HG02938 (cell line): ENCODE results near the gene RAB3A.
"Not testable (repeated sequence)": the region's sequence is repeated elsewhere in the genome, so short reads cannot be mapped to it uniquely, and the experiment has no call there.

Experiments
- ATAC-seq: cut with Tn5 transposase; IDR thresholded peaks from one replicate; pipeline ENCODE4 v1.9.1; 2021; ENCODE audit warnings: mild to moderate bottlenecking, moderate library complexity; ENCODE audit not compliant: unreplicated experiment

The RAB3A gene

DNA sequence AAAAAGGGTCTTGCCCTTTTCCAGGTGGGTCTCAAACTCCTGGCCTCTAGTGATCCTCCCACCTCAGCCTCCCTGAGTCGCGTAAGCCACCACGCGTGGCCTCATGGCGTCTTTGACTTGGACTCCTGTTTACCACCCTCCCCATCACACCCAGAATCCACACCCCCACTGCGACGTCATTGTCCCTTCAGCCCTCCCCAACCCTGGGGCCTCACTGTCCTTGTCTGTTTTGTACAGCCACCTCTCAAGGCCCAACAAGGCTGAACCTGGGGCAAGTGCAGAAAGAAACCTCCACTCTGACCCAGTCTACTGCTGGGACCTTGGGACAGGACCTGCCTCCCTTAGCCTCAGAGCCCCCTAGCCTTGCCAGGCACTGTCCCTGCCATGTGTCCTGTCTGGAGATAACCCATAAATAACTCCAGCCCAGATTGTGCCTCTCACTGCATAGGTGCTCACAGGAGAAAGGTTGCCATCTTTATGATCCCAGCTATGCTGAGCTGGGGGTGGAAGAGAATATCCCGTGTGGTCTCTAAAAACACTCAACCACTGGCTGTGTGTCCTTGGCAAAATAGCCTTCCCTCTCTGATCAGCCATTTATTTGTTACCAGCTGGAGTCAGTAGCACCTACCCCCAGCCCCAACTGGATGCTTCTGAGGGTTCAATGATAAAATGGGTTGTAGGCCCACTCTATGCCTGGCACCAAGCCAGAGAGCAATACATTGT, 32.1 kb downstream of the RAB3A start:
- no peak for ATAC-seq

DNA sequence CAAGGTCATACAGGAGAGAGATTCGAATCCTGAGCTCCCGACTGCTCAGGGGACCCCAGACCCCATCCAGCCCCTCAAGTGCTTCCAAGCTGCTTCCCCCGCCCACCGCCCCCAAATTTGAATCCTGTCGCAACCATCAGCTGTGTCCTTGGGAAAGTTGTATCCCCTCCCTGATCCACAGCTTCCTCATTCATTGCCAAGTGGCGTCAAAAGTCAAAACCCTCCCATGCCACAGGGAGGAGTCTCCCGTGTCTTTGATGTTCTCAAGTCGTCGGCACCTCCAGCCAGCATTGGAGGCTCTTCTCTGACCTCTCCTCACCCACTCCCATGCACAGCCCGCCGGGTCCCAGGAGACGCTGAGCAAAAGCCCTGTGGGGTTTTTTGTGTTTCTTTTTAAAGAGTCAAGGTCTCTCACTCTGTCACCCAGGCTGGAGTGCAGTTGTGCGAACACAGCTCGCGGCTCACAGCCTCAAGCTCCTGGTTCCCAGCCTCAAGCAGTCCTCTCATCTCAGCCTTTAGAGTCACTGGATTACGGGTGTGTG, 33.1 kb downstream of the RAB3A start:
- ATAC-seq: no peak

DNA sequence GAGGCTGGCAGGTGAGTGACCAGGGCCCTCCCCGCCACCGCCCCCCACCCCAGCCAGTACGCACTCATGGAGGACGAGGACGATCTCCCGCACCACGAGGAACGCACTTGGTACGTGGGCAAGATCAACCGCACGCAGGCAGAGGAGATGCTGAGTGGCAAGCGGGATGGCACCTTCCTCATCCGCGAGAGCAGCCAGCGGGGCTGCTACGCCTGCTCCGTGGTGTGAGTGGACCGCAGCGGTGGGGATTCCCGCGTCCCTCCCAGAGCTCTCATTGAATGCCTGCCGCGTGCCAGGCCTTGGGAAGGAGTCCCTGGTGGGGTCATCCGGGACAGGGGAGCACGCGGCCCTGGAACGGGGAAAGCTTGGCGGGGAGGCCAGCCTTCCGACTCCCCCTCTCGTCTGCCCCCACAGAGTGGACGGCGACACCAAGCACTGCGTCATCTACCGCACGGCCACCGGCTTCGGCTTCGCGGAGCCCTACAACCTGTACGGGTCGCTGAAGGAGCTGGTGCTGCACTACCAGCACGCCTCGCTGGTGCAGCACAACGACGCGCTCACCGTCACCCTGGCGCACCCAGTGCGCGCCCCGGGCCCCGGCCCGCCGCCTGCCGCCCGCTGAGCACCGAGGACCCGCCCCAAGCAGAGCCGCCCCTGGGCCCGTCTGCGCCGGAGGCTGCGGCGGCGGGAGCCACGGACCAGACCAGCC, 35.0 kb downstream of the RAB3A start:
- no peak for ATAC-seq

DNA sequence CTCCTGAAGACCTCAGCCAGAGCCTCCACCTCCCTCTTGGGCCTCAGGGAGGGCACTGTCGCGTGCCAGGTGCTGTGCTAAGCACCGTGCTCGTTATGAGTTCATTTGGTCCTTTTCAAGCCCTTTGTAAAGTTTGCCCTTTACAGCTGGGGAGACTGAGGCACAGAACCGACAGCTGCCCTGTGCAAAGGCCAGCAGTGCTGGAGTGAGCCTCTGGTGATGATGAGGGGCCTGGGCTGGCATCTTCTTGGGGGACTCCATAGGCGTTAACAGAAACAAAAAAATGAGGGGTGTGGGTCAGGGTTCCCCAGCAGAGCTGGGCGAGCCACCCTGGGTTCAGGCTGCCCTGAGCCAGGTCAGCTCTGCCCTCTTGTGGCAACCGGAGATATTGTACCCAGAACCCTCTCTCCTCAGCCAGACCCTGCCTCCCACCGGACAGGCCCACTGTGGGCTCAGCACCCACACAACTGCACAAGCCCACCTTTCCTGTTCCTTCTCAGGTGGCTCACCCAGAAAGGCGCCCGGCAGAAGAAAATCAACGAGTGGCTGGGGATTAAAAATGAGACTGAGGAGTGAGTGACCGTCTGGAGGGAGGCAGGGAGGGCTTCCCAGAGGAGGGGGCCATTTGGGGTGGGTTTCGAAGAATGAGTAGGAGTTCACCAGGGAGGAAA, 35.7 kb downstream of the RAB3A start:
- ATAC-seq: no peak

DNA sequence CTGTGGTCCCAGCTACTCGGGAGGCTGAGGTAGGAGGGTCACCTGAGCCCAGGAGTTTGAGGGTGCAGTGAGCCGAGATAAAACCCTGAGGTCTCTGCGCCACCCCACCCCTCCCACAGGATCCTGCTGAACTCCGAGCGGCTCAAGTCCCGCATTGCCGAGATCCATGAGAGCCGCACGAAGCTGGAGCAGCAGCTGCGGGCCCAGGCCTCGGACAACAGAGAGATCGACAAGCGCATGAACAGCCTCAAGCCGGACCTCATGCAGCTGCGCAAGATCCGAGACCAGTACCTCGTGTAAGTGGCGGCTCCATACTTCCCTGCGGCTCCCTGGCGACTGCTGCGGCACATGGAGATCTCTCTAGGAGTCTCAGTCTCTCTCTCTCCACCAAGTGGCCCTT, 36.8 kb downstream of the RAB3A start:
- no peak for ATAC-seq

DNA sequence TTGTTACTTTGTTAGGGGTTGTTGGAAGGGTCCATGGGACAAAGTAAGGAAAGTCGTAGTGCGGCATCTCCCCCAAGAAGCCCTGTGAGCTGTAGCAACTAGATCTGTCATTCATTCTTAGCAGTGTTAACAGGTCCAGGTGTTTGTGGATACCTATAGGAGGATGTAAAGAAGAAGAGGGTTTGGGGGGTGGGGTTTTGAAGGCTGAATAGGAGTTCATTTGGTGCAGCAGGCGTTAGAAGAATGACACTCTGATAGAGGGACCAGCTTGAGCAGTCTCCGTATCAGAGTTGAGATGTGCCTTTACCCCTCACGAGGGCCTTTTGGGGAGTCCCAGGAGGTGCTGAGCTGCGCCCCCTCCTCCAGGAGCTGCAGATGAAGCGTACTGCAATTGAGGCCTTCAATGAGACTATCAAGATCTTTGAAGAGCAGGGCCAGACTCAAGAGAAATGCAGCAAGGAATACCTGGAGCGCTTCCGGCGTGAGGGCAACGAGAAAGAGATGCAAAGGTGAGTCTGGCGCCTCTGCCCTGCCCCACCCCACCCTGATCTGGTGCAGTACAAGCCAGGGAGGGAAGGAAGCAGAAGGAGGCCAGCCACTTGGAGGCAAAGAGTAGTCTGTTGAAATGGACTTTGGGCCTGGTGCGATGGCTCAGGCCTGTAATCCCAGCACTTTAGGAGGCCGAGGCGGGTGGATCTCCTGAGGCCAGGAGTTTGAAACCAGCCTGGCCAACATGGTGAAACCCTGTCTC, 37.9 kb downstream of the RAB3A start:
- no peak for ATAC-seq

DNA sequence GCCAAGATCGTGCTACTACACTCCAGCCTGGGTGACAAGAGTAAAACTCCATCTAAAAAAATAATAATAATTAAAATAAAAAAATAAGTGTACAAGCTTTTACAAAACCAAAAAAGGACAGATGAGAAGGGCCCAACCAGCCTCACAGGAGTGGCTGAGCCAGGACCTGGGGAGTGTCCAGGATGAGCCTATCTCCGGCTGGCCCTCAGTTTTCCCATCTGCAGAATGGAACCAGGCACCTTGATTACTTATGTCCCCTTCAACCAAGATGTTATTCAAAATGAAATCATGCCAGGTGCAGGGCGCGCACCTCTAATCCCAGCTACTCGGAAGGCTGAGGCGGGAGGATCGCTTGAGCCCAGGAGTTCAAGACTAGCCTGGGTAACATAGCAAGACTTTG, 39.8 kb downstream of the RAB3A start:
- ATAC-seq: no peak

DNA sequence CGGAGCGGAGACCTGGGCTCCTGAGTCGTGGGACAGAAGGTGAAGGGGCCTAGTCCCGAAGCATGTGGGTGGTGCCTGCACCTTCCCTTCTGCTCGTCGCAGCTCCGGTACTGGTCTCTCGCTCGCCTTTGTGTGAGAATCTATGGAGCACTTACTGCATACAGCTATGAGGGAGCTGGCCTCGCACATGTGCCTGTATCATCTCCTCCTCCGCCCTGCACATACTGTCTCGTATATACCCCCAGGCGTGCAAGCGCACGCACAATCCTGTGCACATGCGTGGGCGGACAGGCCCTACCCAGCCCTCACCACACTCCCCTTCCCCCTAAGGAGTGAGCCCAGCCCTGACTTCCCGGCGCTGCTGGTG, 42.2 kb downstream of the RAB3A start:
- no peak for ATAC-seq

DNA sequence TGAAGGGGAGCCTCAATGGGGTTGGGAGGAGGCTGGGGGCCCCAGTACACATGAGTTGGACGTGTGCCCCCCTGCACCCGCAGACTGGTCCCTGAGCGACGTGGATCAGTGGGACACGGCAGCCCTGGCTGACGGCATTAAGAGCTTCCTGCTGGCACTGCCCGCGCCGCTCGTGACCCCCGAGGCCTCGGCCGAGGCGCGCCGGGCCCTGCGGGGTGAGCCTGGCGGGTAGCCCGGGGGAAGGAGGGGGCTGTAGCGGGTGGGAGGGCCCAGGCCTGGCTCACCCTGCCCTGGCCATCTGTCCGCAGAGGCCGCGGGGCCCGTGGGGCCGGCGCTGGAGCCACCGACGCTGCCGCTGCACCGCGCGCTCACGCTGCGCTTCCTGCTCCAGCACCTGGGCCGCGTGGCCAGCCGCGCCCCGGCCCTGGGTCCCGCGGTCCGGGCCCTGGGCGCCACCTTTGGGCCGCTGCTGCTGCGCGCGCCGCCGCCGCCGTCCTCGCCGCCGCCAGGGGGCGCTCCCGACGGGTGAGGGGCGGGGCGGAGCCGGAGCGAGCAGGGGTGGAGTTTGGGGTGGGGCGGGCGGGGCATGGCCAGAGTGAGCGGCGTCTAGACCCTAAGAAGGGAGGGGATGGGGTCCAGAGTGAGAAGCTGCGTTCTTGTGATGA, 42.7 kb downstream of the RAB3A start:
- no peak for ATAC-seq

DNA sequence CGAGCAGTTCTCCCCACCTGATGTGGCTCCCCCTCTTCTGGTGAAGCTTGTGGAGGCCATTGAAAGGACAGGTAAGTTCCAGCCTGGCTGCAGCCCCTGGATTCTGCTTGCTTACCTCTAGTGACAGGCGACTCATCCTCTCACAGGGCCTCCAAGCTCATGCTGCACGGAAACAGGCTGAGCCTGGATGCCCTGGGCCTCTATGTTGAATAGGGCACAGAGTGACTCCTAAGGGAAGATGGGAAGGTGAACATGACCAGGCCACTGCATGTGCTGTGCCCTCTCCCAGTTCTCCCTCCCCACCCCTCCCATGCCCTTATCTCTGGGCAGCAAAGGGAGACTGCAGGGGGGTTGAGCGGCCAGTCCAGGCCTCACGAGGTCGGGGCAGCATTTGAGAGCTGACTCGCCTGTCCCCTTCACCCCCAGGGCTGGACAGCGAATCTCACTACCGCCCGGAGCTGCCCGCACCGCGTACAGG, 43.3 kb downstream of the RAB3A start:
- ATAC-seq: no peak

DNA sequence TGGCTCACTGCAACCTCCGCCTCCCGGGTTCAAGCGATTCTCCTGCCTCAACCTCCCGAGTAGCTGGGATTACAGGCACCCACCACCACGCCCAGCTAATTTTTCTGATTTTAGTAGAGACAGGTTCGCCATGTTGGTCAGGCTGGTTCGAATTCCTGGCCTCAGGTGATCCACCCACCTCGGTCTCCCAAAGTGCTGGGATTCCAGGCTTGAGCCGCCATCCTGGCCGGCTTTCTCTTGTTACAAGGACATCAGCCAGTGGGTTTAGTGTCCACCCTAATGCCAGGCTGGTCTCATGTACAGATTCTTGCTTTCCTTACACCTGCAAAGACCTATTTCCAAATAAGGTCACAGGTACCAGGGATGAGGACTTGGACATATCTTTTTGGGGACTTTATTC, 44.0 kb downstream of the RAB3A start:
- no peak for ATAC-seq

DNA sequence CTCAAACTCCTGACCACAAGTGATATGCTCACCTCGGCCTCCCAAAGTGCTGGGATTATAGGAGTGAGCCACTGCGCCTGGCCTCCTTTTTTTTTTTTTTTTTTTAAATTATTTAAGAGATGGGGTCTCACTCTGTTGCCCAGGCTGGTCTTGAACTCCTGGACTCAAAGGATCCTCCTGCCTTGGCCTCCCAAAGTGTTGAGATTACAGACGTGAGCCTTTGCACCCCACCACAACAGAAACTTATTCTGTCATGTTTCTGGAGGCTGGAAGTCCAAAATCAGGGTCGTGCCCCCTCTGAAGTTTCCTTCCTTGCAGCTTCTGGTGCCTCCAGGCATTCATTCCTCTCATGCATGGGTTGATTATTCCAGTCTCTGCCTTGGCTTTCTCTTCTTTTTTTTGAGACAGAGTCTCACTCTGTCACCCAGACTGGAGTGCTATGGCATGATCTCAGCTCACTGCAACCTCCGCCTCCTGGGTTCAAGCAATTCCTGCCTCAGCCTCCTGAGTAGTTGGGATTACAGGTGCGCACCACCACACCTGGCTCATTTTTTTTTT, 44.7 kb downstream of the RAB3A start:
- not testable (repeated sequence) for ATAC-seq

DNA sequence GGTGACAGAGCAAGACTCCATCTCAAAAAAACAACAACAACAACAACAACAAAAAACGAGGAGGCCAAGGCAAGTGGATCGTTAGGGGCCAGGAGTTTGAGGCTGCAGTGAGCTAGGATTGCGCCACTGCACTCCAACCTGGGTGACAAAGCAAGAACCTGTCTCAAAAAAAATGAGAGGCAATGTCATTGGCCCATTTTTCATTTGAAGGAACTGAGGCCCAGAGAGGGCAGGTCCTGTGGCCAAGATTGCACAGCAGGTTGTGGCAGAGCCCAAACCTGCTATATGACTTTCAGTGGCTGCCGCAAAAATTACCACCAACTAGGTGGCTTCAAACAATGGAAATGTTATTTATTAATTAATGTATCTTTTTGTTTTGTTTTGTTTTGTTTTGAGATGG, 45.4 kb downstream of the RAB3A start:
- ATAC-seq: no peak

DNA sequence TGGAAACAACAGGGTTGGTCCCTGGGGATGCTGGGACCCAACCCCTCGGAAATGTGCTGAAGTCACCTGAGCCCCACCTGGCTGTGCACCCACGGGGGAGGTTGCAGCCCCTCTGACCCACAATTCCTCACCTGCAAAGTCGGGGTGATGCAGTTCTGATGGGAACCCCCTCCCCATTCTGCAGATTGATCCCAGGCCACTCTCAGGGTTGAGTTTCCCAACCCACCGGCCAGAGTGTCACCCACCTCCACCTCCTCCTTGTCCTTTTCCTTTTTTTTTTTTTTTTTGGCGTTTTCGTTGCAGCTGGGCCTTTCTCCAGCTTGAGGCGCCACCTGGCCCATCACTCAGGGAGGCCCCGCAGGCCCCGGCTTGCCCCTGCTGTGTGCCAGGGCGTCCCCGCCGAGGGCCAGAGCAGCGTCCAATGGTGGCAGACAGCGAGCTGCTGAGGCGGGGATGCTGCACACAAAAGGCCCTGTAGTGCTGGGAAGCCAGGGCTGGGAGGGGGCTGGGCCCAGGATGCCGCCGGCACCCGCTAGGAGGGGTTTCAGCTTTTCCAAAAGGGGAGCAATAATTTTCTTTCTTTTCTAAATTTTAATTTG, 46.3 kb downstream of the RAB3A start:
- ATAC-seq: no peak

DNA sequence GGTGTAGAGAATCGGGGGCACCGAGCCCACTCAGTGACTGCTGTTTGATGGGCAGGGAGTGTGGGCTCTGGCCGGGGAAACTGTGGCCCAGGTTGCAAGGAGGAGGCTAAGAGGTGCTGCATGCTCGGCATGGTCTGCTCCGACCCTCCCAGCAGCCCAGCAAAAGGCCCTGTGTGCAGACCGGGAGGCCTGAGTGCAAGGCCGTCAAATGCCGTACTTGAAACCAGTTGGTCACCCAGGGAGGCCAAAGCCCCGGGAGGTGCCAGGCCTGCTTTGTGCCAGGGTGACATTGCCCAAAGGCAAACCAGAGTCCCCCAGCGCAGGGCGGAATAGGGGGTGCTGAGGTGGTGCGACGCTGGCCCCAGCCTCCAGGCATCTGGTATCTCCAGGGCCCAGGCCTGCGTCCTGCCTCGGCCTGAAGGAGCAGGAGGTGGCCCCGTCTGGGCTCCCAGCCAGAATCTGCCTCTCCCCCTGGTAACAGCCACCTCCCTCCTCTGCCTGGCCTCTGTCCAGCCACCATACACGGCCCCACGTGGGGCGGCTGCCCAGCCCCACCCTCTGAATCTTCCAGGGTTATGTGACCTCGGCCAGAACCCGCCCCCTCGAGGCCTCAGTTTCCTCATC, 46.9 kb downstream of the RAB3A start:
- no peak for ATAC-seq

DNA sequence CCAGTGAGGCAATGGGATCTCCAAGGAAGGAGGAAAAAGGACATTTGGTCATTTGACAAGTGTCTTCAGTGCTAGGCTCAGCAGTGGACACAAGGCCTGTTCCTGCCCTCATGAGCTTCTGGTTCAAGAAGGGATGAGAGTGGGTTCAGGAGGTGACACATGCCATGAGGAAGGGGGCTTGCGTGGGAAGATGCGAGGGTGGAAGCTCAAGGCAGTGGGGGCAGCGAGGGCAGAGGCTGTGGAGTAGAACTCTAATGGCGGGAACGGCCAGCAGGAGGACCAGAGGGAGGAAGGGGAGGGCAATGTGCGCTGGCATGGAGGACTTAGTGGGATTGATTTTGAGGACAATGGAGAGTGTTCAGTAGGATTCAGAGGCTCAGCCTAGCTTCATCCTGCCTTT, 47.6 kb downstream of the RAB3A start:
- ATAC-seq: no peak

DNA sequence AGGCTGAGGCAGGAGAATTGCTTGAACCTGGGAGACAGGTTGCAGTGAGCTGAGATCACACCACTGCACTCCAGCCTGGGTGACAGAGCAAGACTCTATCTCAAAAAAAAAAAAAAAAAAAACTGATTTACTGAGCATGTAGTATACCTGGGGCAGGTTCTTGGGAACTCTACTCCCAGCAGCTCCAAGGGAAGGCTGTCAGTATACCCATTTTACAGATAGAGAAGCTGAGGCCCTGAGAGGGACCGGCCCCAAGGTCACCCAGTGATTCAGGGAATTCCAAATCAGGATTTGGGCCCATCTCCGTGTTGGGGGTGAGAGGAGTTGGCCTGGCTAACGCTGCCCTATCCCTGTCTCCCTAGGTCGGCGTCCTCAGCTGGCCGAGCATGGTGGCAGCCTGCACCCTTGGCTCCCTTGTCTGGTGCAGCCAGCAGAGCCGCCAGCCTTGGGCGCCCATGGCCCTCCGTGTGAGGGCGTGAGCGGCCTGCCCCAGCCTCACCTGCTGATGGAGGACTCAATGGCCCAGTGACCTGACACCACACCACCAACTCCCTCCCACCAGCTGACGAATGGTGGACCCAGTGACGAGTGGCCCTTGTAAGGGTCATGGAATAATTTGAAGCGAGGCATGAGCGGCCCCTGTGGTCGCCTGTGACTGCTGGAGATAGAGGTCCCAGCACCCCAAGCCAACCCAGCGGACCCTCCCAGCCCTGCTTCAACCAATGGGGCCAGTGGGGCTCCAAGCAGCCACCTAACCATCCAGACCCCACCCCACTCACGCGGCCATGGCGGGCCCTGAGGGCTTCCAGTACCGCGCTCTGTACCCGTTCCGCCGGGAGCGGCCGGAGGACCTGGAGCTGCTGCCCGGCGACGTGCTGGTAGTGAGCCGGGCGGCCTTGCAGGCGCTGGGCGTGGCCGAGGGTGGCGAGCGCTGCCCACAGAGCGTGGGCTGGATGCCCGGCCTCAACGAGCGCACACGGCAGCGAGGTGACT, 48.5 kb downstream of the RAB3A start:
- ATAC-seq: no peak

DNA sequence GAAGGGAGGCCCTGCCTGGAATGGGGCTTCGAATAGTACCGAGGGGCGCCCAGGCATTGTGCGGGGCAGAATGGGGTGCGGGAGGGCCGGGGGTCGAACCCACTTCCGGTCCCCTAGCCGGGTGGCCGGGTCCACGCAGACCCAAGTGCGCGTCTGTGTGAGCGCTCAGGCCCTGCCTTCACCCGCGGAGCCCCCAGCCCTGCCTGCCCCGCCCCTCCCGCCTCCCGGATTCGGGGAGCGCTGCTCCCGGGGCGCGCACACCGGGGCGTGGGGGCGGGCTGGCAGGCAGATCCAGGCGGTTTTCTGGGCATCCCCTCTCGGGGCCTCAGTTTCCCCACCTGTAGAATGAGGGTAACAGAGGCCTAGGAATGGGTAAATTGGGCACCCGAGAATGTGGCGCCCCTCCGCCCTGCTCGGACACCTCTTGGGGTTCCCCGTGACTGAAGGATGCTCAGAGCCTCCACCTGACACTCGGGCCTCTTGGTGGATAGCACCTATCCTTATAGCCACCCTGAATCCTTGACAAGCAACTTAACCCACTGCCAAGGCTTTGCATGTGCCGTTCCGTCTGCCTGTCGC, 50.2 kb downstream of the RAB3A start:
- no peak for ATAC-seq
